Naive thymus-derived CD4-positive, alpha-beta T cell (primary cell): ENCODE data around the gene TNS3. TPM values are rescaled to one million over a fixed set of nuclear protein-coding genes. Genes with fewer than 3 reads are reported as not detected.

Source experiments
- ATAC-seq: fragments of 150-1000 bp; cut with Tn5 transposase; 2 replicates; pipeline ENCODE4 v1.10.0; 2021; ENCODE audit warnings: mild to moderate bottlenecking, moderate library complexity
- CTCF ChIA-PET: fragments of 350-600 bp; sonication (Branson Sonifier 250); formaldehyde crosslinking; loops from one replicate; lab custom pipeline; 2021; ENCODE audit warnings: antibody characterized with exemption; lab: Charles Lee
- POLR2A ChIA-PET: fragments of 350-600 bp; sonication (Branson Sonifier 250); formaldehyde crosslinking; loops from one replicate; lab custom pipeline; 2021; ENCODE audit warnings: antibody characterized with exemption, inconsistent platforms; lab: Charles Lee
- DNase-seq, 9 donors: peaks; one replicate each; pipeline versions ENCODE4 v3.0.0 to v3.0.0-alpha.2; 2020 to 2022; ENCODE audit warnings: mixed read lengths in 1 of 9
- H3K27ac ChIP-seq: one replicate; pipeline ENCODE4 v1.7.0; 2013; ENCODE audit warnings: mild to moderate bottlenecking, low read depth, low read length, moderate library complexity
- H3K27me3 ChIP-seq, 2 donors: one replicate each; pipeline ENCODE4 v1.7.0; 2013; ENCODE audit warnings: low read length in 2 of 2, mild to moderate bottlenecking in 2 of 2, moderate library complexity in 2 of 2; ENCODE audit not compliant: control insufficient read depth in 2 of 2, insufficient read depth in 2 of 2
- H3K36me3 ChIP-seq, 3 experiments: 1 replicate in 2 of 3; 2 replicates in 1 of 3; pipeline ENCODE4 v1.7.0; 2013; ENCODE audit warnings: low read length in 3 of 3, mild to moderate bottlenecking in 3 of 3, moderate library complexity in 1 of 3; ENCODE audit not compliant: insufficient read depth in 3 of 3, control insufficient read depth in 2 of 3
- H3K4me1 ChIP-seq, 2 donors: one replicate each; pipeline ENCODE4 v1.7.0; 2013; ENCODE audit warnings: low read length in 2 of 2, mild to moderate bottlenecking in 2 of 2, moderate library complexity in 1 of 2; ENCODE audit not compliant: control insufficient read depth in 2 of 2, insufficient read depth in 2 of 2
- H3K4me3 ChIP-seq: 2 replicates; pipeline ENCODE4 v1.7.0; 2013; ENCODE audit warnings: mild to moderate bottlenecking, low read length
- H3K9me3 ChIP-seq, 3 experiments: 1 replicate in 2 of 3; 2 replicates in 1 of 3; pipeline ENCODE4 v1.7.0; 2013; ENCODE audit warnings: low read length in 3 of 3; ENCODE audit not compliant: control insufficient read depth in 2 of 3
- H3K27ac Mint-ChIP-seq, 9 donors: one replicate each; pipeline ENCODE4 v1.8.0; 2020 to 2022; ENCODE audit warnings: mixed read lengths in 9 of 9, mild to moderate bottlenecking in 8 of 9, moderate library complexity in 5 of 9, inconsistent platforms in 2 of 9
- H3K27me3 Mint-ChIP-seq, 5 donors: one replicate each; pipeline ENCODE4 v1.8.0; 2021 to 2022; ENCODE audit warnings: mixed read lengths in 5 of 5, mild to moderate bottlenecking in 1 of 5
- H3K36me3 Mint-ChIP-seq, 5 donors: one replicate each; pipeline ENCODE4 v1.8.0; 2020 to 2022; ENCODE audit warnings: mixed read lengths in 5 of 5, mild to moderate bottlenecking in 3 of 5, inconsistent platforms in 1 of 5
- H3K4me1 Mint-ChIP-seq, 7 donors: one replicate each; pipeline ENCODE4 v1.8.0; 2020 to 2022; ENCODE audit warnings: mixed read lengths in 7 of 7, mild to moderate bottlenecking in 3 of 7, inconsistent platforms in 1 of 7
- H3K4me3 Mint-ChIP-seq, 10 donors: one replicate each; pipeline ENCODE4 v1.8.0; 2020 to 2022; ENCODE audit warnings: mild to moderate bottlenecking in 10 of 10, mixed read lengths in 10 of 10, moderate library complexity in 6 of 10, inconsistent platforms in 2 of 10
- H3K9me3 Mint-ChIP-seq, 11 donors: one replicate each; pipeline ENCODE4 v1.8.0; 2020 to 2022; ENCODE audit warnings: mixed read lengths in 11 of 11, mild to moderate bottlenecking in 4 of 11, inconsistent platforms in 1 of 11, moderate library complexity in 1 of 11
- intact Hi-C, 2 donors: fragments of 100-400 bp; cut with micrococcal nuclease; formaldehyde crosslinking; loops; one replicate each; pipeline ENCODE4 v1.15.1; 2023
- polyA plus RNA-seq, 2 donors: library from polyadenylated mRNA; unstranded; fragments of 300-500 nt; fragmentation: Illumina TruSeq; gene quantifications; one replicate each; pipeline ENCODE4 v1.2.3, GENCODE V29; 2021
- total RNA-seq, 6 experiments: library from RNA in 5 of 6; stranded (reverse) in 5 of 6; gene quantifications; 1 replicate in 5 of 6; 2 replicates in 1 of 6; pipeline ENCODE4 v1.2.3 and lab custom pipeline; 2021 to 2026

TNS3 gene
- total and polyA plus RNA-seq, 7 experiments from 2014 or later, result 0.85 to 38.3 (median 2.6) TPM; not detected in 2

DNA sequence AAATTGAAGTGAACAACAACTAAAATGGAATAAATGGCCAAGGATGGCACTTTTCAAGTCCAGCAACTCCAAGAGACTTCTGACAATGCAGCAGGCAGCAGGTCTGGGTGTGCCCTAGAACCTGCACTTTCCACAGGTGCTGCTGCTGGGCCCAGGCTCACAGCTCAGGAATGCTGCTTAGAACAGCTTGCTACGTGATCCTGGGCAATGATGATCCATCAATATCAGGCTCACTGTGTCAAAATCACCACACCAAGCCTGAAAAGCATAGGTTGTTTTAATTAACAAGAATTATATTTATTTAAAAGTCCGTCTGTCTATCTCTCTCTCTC, 148.4 kb downstream of the TNS3 start:
- Histone ChIP-seq H3K36me3 (no peaks in the 10 kb centered on the region), H3K4me3 (no peak overlapping the region), H3K9me3 (no peaks in the 10 kb centered on the region), H3K27ac (no peak overlapping the region), H3K4me1 (no peaks in the 10 kb centered on the region), H3K27me3 (no peaks in the 10 kb centered on the region)
- ATAC-seq (no peak), DNase-seq (no peak)
- POLR2A ChIA-PET, result no interaction called here
- H3K9me3 Mint-ChIP-seq, result peaks cover 0 to 2% (median 0%) of the 10 kb centered on the region in 11 donors
- intact Hi-C loops, result no loop called here
- no peak overlapping the region for H3K4me3 Mint-ChIP-seq
- CTCF ChIA-PET, result no interaction called here
- no peak overlapping the region for H3K27ac Mint-ChIP-seq
- H3K4me1 Mint-ChIP-seq, result no peaks in the 10 kb centered on the region
- H3K36me3 Mint-ChIP-seq, result no peaks in the 10 kb centered on the region
- no peaks in the 10 kb centered on the region for H3K27me3 Mint-ChIP-seq

DNA sequence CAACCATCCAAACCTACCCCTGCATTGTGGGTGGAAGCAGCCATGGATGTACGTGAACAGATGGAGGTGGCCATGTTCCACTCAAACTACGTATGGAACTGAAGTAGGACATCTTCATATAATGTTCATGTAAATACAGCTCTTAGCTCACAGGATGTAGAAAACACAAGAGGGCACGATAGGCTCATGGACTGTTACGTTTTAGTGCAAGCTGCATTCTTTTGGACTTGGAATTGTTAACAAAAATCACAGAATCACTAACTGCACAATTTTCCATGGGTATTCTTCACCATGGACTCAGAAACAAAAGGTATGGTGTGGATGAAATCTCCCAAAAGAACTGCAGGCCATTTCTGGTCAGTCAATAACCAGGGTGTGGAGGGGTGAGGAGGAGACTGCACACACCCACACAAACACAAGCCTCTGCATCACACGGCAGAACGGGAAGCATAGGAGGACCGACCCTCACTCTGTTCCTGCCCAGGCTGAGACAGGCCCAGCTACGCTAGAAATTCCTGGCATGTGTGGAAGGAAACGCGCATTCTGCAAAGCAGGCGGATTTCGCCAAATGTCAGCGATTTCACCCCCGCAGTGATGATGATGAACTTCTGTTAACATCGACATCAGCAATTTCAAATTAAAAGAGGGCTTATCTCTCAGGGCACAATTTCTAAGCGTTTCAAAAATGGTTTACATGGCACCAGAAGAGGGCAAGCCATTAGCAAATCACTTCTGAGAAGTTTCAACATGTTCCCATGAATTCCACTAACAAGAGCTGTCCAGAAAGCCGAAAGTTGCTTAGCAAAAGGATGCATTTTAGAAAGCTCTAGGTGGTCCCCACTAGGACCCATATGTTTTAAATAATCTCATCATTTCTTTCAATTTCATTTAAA, 149.0 kb downstream of the TNS3 start:
- Histone ChIP-seq H3K4me3 (no peak overlapping the region), H3K9me3 (no peaks in the 10 kb centered on the region), H3K27ac (no peak overlapping the region), H3K36me3 (no peaks in the 10 kb centered on the region), H3K4me1 (no peaks in the 10 kb centered on the region), H3K27me3 (no peaks in the 10 kb centered on the region)
- no peaks in the 10 kb centered on the region for H3K36me3 Mint-ChIP-seq
- intact Hi-C loops, result no loop called here
- H3K27ac Mint-ChIP-seq, result no peak overlapping the region
- ChIA-PET CTCF (no interaction called here), POLR2A (no interaction called here)
- H3K4me3 Mint-ChIP-seq, result no peak overlapping the region
- ATAC-seq (no peak), DNase-seq (no peak)
- no peaks in the 10 kb centered on the region for H3K27me3 Mint-ChIP-seq
- no peaks in the 10 kb centered on the region for H3K4me1 Mint-ChIP-seq
- peaks cover 0 to 2% (median 0%) of the 10 kb centered on the region in 11 donors for H3K9me3 Mint-ChIP-seq

DNA sequence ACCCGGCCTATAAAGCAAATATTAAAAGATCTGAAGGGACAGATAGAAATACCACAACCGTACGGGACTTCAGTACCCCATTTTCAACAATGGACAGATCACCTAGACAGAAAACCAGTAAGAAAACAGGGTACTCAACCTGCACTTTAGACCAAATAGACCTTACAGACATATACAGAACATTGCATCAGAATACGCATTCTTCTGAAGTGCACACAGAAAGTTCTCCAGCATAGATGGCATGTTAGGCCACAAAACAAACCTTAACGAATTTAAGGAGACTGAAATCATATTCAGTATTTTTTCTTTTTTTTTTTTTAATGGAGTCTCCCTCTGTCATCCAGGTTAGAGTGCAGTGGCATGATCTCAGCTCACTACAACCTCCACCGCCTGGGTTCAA, 151.5 kb downstream of the TNS3 start:
- no peaks in the 10 kb centered on the region for H3K4me1 Mint-ChIP-seq
- Histone ChIP-seq H3K4me3 (no peak overlapping the region), H3K4me1 (no peaks in the 10 kb centered on the region), H3K36me3 (no peaks in the 10 kb centered on the region), H3K27me3 (no peaks in the 10 kb centered on the region), H3K27ac (no peak overlapping the region), H3K9me3 (no peaks in the 10 kb centered on the region)
- no peaks in the 10 kb centered on the region for H3K27me3 Mint-ChIP-seq
- DNase-seq (no peak), ATAC-seq (no peak)
- H3K27ac Mint-ChIP-seq, result no peak overlapping the region
- ChIA-PET POLR2A (no interaction called here), CTCF (no interaction called here)
- peaks cover 0 to 2% (median 0%) of the 10 kb centered on the region in 11 donors for H3K9me3 Mint-ChIP-seq
- no peaks in the 10 kb centered on the region for H3K36me3 Mint-ChIP-seq
- intact Hi-C loops, result no loop called here
- H3K4me3 Mint-ChIP-seq, result no peak overlapping the region

DNA sequence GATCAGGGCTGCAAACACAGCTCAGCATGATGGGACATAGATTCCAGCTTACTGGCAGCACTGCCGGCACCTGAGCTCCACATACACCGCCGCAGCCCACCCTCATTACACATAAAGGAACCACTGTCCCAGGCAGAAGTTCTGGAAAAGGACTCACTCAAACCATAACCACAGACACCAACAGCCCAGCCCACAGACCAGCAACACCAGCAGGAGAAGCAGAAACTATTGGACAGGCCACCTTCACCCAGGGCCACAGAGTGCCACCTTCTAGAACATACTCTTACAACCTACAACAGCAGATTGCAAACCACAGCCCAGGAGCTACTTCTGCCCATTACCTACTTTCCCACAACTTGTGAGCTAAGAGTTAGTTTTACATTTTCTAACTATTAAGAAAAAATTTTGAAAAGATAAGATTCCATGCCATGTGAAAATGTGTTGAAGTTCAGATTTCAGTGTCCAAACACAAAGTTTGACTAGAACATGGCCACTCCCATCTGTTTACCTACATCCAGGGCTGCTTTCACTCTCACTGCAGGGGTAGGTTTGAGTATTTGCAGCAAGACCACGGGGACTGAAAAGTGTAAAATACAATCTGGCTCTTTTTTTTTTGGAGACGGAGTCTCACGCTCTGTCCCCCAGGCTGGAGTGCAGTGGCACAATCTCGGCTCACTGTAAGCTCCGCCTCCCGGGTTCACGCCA, 153.0 kb downstream of the TNS3 start:
- CTCF ChIA-PET, result no interaction called here

DNA sequence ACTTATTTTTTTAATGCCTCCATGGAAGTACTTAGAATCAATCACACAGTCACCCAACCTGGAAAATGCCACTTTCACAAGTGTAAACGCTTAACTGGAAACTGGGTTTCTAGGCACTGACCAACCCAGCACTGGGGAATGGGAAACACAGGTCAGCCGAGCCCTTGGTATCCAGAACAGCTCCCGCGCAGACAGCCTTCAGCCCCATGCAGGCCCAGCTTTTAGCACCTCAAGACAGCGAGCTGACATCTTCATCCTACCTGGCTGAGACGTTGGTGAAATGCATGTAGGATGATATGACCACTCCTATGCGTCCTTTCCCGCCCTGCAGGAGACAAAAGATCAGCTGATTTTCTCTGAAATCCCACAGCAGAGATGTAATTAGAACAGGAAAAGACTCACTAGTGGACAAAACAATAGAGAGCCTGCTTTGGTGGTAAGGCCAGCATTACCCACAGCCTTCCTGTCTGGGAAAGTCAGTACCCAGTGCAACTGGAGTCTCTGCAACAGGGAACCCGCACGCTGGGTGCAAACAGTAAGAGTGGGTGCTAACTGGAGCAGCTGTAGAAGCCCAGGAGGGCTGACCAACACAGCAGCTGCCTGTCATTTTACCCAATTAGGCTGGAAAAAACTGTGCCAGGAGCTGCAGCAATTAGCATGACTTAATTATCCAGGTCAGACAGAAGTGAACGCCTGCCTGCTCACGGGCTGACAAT, 153.7 kb downstream of the TNS3 start:
- Mint-ChIP-seq H3K27ac (no peak overlapping the region), H3K27me3 (peaks cover 0 to 4% (median 0%) of the 10 kb centered on the region in 5 donors), H3K4me3 (no peak overlapping the region), H3K36me3 (no peaks in the 10 kb centered on the region), H3K9me3 (peaks cover 0 to 2% (median 0%) of the 10 kb centered on the region in 11 donors), H3K4me1 (no peaks in the 10 kb centered on the region)
- ChIA-PET POLR2A (no interaction called here), CTCF (no interaction called here)
- DNase-seq, result no peak
- no peaks in the 10 kb centered on the region for H3K9me3 ChIP-seq
- H3K4me1 ChIP-seq, result no peaks in the 10 kb centered on the region
- no peak overlapping the region for H3K27ac ChIP-seq
- H3K27me3 ChIP-seq, result no peaks in the 10 kb centered on the region
- no peak for ATAC-seq
- H3K4me3 ChIP-seq, result no peak overlapping the region
- intact Hi-C loops, result no loop called here
- H3K36me3 ChIP-seq, result no peaks in the 10 kb centered on the region

More for the DNA sequence above, 153.0 kb downstream of the TNS3 start:
- H3K4me1 ChIP-seq, result no peaks in the 10 kb centered on the region
- H3K4me3 Mint-ChIP-seq, result no peak overlapping the region
- intact Hi-C loops, result no loop called here
- no peak overlapping the region for H3K27ac Mint-ChIP-seq
- no peaks in the 10 kb centered on the region for H3K9me3 ChIP-seq
- H3K27me3 Mint-ChIP-seq, result peaks cover 0 to 3% (median 0%) of the 10 kb centered on the region in 5 donors
- no peaks in the 10 kb centered on the region for H3K36me3 ChIP-seq
- POLR2A ChIA-PET, result no interaction called here
- no peaks in the 10 kb centered on the region for H3K4me1 Mint-ChIP-seq
- H3K27me3 ChIP-seq, result no peaks in the 10 kb centered on the region
- H3K9me3 Mint-ChIP-seq, result peaks cover 0 to 2% (median 0%) of the 10 kb centered on the region in 11 donors
- H3K4me3 ChIP-seq, result no peak overlapping the region
- H3K27ac ChIP-seq, result no peak overlapping the region
- ATAC-seq (no peak), DNase-seq (no peak)
- no peaks in the 10 kb centered on the region for H3K36me3 Mint-ChIP-seq

DNA sequence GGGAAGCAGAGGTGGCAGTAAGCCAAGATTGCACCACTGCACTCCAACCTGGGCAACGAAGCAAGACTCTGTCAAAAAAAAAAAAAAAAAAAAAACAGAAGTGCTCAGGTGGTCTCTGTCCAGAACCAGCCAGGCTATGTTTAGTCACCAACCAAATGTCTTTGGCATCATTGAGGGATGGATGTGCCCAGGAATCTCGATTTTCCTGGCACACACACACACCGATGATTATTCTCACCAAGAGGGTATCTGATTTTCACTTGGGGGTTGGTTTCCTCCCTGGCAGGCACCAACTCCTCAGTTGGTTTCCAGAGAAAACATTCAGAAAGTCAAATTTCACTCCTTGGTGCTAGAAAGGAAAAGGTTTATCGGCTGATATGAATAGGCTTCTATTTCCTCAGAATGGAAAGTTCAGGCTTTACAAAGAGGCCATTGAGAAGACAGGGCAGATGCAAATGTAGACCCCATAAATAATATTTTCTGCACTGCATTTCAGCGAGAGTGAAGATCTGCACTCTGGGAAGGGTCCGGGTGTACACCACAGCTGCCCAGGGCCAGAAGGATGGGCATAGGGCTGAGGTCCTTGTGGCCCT, 154.8 kb downstream of the TNS3 start:
- no peak overlapping the region for H3K4me3 Mint-ChIP-seq
- Histone ChIP-seq H3K4me3 (no peak overlapping the region), H3K4me1 (no peaks in the 10 kb centered on the region), H3K9me3 (no peaks in the 10 kb centered on the region), H3K27me3 (no peaks in the 10 kb centered on the region), H3K36me3 (no peaks in the 10 kb centered on the region), H3K27ac (no peak overlapping the region)
- intact Hi-C loops, result no loop called here
- no peak for ATAC-seq
- H3K27me3 Mint-ChIP-seq, result peaks cover 0 to 4% (median 0%) of the 10 kb centered on the region in 5 donors
- ChIA-PET POLR2A (no interaction called here), CTCF (no interaction called here)
- DNase-seq, result no peak
- H3K9me3 Mint-ChIP-seq, result no peaks in the 10 kb centered on the region
- H3K27ac Mint-ChIP-seq, result no peak overlapping the region
- H3K36me3 Mint-ChIP-seq, result no peaks in the 10 kb centered on the region
- H3K4me1 Mint-ChIP-seq, result no peaks in the 10 kb centered on the region
